ENCODE data around the gene ABCC8.

DNA sequence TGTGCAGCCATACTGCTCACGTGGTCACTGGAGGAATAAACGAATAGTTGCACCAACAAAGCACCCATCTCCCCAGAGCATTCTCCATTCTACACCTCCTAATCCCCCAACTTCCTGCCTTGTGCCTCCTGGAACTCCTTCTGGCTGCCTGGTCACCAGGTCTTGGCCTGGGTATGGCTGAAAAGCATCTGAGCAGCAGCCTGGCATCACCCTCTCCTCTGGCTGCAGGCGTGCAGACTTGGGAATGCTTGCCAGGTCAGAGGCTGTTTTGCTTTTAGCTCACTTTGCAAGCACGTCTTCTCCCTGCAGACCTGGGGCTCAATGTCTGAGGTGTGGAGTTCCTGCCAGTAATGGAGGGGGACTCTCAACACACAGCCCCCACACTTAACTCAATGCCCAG is 54.9 kb downstream of the ABCC8 start:
- TF ChIP-seq POLR2A (IDR thresholded peaks at IDR 0.05; ENCODE audit: low read length) (no peak), GATA1 (IDR thresholded peaks at IDR 0.05; ENCODE audit: low read depth, low read length) (no peak)

All from erythroblast (primary cell).